ENCODE results near the gene TSPAN1. TPM values are rescaled to one million over a fixed set of nuclear protein-coding genes. Genes with fewer than 3 reads are reported as not detected.

Gene TSPAN1
- total RNA-seq, 2 donors from 2014 or later = 1,021 to 1,136 TPM

DNA sequence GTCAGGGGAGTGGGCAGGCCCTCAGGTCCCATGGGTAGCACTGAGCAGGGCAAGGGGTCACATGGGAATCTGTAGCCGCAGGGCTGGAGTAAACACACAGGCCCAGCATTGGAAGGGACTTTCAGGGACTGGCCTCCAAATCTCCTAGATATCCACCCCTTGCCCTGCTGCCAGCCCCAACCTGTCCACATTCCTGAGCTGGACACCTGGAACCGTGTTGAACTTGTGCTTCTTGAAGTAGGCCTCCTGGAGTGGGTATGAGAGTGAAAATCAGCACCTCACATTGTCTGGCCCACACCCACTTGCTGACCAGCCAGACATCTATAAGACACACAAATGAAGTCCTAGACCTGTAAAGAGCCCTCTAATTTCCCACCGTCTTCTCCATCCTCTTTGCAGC lies 15.7 kb downstream of the TSPAN1 start:
- intact Hi-C loops (cut with DNase I) = no loop called here
- no peak overlapping the region for H3K27ac ChIP-seq
- H3K9ac ChIP-seq (ENCODE audit: low read depth in 2 of 2, low read length in 2 of 2) = no peak overlapping the region
- no peak for DNase-seq
- peaks cover 10% of the 10 kb centered on the region for H3K4me1 ChIP-seq
- peaks cover 5% of the 10 kb centered on the region for H3K36me3 ChIP-seq
- no peaks in the 10 kb centered on the region for H3K9me3 ChIP-seq
- no peak for TF ChIP-seq CTCF (IDR thresholded peaks at IDR 0.05)
- H3K4me3 ChIP-seq = no peak overlapping the region
- H3K27me3 ChIP-seq = no peaks in the 10 kb centered on the region

- Histone ChIP-seq H3K27ac (no peak overlapping the region), H3K4me3 (no peak overlapping the region), H3K4me1 (peaks cover 10% of the 10 kb centered on the region), H3K27me3 (no peaks in the 10 kb centered on the region), H3K9ac (ENCODE audit: low read depth in 2 of 2, low read length in 2 of 2) (no peak overlapping the region), H3K36me3 (peaks cover 5% of the 10 kb centered on the region), H3K9me3 (no peaks in the 10 kb centered on the region)
- TF ChIP-seq CTCF (IDR thresholded peaks at IDR 0.05) = no peak
- DNase-seq = no peak
- intact Hi-C loops (cut with DNase I) = no loop called here
Observed at GRCh38 chr1:46191033-46191701, 16.3 kb downstream of the TSPAN1 start.

DNA sequence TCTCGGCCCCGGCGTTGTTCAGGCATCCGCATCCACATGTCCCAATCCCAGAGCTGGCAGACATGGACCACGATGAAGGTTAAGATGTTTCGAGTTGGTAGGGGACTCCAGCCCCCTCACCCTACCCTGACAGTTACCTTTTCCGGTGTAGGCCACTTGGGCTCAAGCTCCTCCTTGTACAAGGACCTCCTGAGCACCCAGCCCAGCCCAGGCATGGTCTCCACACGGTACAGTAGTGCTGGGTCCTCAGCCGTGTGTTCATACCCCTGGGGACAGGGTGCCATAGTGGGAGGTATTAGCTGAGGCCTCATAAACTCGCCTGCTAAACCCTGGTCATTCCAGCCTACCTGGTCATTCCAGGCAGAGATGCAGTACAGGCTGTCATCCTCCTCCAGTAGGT lies 17.3 kb downstream of the TSPAN1 start:
- DNase-seq = peak; percentile 27
- TF ChIP-seq CTCF (IDR thresholded peaks at IDR 0.05) = no peak
- no peak overlapping the region for H3K4me3 ChIP-seq
- H3K27ac ChIP-seq = no peak overlapping the region
- intact Hi-C loops (cut with DNase I) = no loop called here
- no peaks in the 10 kb centered on the region for H3K9me3 ChIP-seq
- H3K36me3 ChIP-seq = peaks cover 5% of the 10 kb centered on the region
- H3K27me3 ChIP-seq = no peaks in the 10 kb centered on the region
- peaks cover 15% of the 10 kb centered on the region for H3K4me1 ChIP-seq
- H3K9ac ChIP-seq (ENCODE audit: low read depth in 2 of 2, low read length in 2 of 2) = no peak overlapping the region

DNA sequence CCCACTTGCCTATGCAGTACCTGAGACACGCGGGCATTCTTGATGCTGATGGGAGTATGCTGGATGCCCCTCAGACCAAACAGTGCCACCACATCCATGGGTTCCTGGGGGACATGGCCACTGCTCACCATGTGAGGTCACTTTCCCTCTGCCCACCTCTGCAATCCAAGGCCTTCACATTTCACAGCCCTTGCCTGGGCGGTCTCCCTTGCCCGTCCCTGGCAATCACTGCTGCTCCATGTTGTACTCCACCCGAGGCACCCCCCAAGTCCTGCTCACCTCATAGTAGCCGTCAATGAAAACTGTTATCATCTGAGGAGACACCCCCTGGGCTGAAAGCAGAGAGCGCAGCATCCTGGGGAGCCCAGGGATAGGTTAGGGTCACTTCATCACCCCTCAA lies 18.4 kb downstream of the TSPAN1 start:
- no peaks in the 10 kb centered on the region for H3K9me3 ChIP-seq
- no peak overlapping the region for H3K27ac ChIP-seq
- peaks cover 18% of the 10 kb centered on the region for H3K4me1 ChIP-seq
- H3K9ac ChIP-seq (ENCODE audit: low read depth in 2 of 2, low read length in 2 of 2) = no peak overlapping the region
- no peaks in the 10 kb centered on the region for H3K27me3 ChIP-seq
- no peak for DNase-seq
- intact Hi-C loops (cut with DNase I) = no loop called here
- peaks cover 5% of the 10 kb centered on the region for H3K36me3 ChIP-seq
- no peak for TF ChIP-seq CTCF (IDR thresholded peaks at IDR 0.05)
- no peak overlapping the region for H3K4me3 ChIP-seq

- H3K9ac ChIP-seq (ENCODE audit: low read depth in 2 of 2, low read length in 2 of 2) = no peak overlapping the region
- TF ChIP-seq CTCF (IDR thresholded peaks at IDR 0.05) = no peak
- no peak overlapping the region for H3K4me3 ChIP-seq
- H3K36me3 ChIP-seq = peaks cover 5% of the 10 kb centered on the region
- peaks cover 11% of the 10 kb centered on the region for H3K4me1 ChIP-seq
- H3K27me3 ChIP-seq = no peaks in the 10 kb centered on the region
- intact Hi-C loops (cut with DNase I) = no loop called here
- no peak for DNase-seq
- H3K9me3 ChIP-seq = no peaks in the 10 kb centered on the region
- H3K27ac ChIP-seq = no peak overlapping the region
Observed at GRCh38 chr1:46193984-46194570, 19.2 kb downstream of the TSPAN1 start.
